ENCODE data around the gene HORMAD2.

HORMAD2 gene

GRCh38 chr22:30140414-30140813, 60.1 kb downstream of the HORMAD2 start:
- CTCF ChIA-PET: interaction anchor here (0.8 kb wide), 1 partner anchor 21 kb away, joined by 5 read pairs; no protein-coding TSS in a partner anchor

DNA sequence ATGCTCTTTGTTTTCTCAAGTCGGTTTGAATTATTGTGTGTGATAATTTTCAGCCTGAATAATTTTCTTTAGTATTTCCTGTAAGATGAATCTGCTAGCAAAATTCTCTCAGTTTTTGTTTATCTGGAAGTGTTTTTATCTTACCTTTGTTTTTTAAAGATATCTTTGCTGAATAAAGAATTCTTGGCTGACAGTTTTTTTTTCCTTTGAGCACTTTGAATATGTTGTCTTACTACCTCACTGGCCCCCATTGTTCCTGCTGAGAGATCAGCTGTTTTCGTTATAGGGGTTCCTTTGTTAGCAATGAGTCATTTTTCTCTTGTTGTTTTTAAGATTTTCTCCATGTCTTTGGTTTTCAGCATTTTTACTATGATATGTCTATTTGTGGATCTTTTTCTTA, 63.0 kb downstream of the HORMAD2 start:
- POLR2A ChIA-PET: no interaction called here
- no peak overlapping the region for H3K27ac ChIP-seq (ENCODE audit: extremely low read depth, low read depth, low read length)
- CTCF ChIA-PET: no interaction called here
- TF ChIP-seq ZBTB8A (tag by site-specific recombination; IDR thresholded peaks at IDR 0.05) (no peak), TRIM28 (IDR thresholded peaks at IDR 0.05; ENCODE audit: borderline replicate concordance, low read length) (peak; percentile 74), SETDB1 (IDR thresholded peaks at IDR 0.05; ENCODE audit: insufficient read length, low read length) (peak; percentile 99)
- no peaks in the 10 kb centered on the region for H3K4me1 ChIP-seq (ENCODE audit: control insufficient read depth, insufficient read depth, low read length)
- H3K4me3 ChIP-seq (ENCODE audit: low read depth, low read length): no peak overlapping the region
- H3K36me3 ChIP-seq (ENCODE audit: control insufficient read depth in 2 of 2, insufficient read depth in 1 of 2, low read length in 2 of 2): no peaks in the 10 kb centered on the region
- no peaks in the 10 kb centered on the region for H3K9me3 ChIP-seq (ENCODE audit: control insufficient read depth, insufficient read depth, low read depth, low read length)

More at GRCh38 chr22:30140414-30140813, 60.1 kb downstream of the HORMAD2 start:
- POLR2A ChIA-PET: no interaction called here
- Histone ChIP-seq H3K4me1 (ENCODE audit: control insufficient read depth, insufficient read depth, low read length) (no peaks in the 10 kb centered on the region), H3K4me3 (ENCODE audit: low read depth, low read length) (no peak overlapping the region), H3K27ac (ENCODE audit: extremely low read depth, low read depth, low read length) (no peak overlapping the region), H3K36me3 (ENCODE audit: control insufficient read depth in 2 of 2, insufficient read depth in 1 of 2, low read length in 2 of 2) (no peaks in the 10 kb centered on the region), H3K9me3 (ENCODE audit: control insufficient read depth, insufficient read depth, low read depth, low read length) (no peaks in the 10 kb centered on the region)
- TF ChIP-seq GLIS2 (tag by site-specific recombination; IDR thresholded peaks at IDR 0.05): no peak
- no peak for TF ChIP-seq ZNF416 (tag by site-specific recombination; IDR thresholded peaks at IDR 0.05)
- TF ChIP-seq ZNF558 (tag by site-specific recombination; IDR thresholded peaks at IDR 0.05): no peak
- TF ChIP-seq SCRT1 (tag by site-specific recombination; IDR thresholded peaks at IDR 0.05; ENCODE audit: borderline replicate concordance): no peak

DNA sequence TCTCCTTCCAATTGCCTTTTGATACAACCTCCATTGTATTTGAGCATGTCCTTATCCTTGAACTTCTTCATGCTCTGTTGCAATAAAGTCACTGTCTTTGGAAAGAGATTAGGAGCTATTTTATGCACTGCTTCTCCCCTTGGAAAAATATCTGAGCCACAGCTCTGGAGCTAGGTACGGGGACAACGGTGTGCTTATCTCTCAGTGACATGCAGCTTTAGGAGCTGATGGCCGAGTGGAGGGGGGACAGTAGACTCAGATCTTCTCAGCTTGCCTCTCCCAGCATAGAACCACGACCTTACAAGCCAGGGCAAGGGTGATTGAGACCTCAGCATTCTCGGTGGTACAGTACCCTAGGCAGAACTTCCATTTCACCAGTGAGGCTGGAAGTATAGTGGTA, 64.1 kb downstream of the HORMAD2 start:
- no peaks in the 10 kb centered on the region for H3K4me1 ChIP-seq (ENCODE audit: control insufficient read depth, insufficient read depth, low read length)
- ChIA-PET POLR2A (no interaction called here), CTCF (interaction anchor here (0.7 to 1.9 kb wide), 2 partner anchors 36 to 111 kb away, joined by 4 to 8 read pairs; no protein-coding TSS in a partner anchor)
- H3K9me3 ChIP-seq (ENCODE audit: control insufficient read depth, insufficient read depth, low read depth, low read length): no peaks in the 10 kb centered on the region
- H3K27ac ChIP-seq (ENCODE audit: extremely low read depth, low read depth, low read length): no peak overlapping the region
- TF ChIP-seq ZNF221 (tag by site-specific recombination; IDR thresholded peaks at IDR 0.05; ENCODE audit: borderline replicate concordance) (no peak), ZNF791 (tag by site-specific recombination; IDR thresholded peaks at IDR 0.05) (no peak), FEZF1 (tag by site-specific recombination; IDR thresholded peaks at IDR 0.05) (no peak), ZNF184 (tag by site-specific recombination; IDR thresholded peaks at IDR 0.05) (no peak), BCL6B (tag by site-specific recombination; IDR thresholded peaks at IDR 0.05) (no peak), ZNF19 (tag by site-specific recombination; IDR thresholded peaks at IDR 0.05; ENCODE audit: low read depth) (no peak), ZNF280C (tag by site-specific recombination; IDR thresholded peaks at IDR 0.05) (no peak), ZNF155 (tag by site-specific recombination; IDR thresholded peaks at IDR 0.05) (no peak), KLF16 (tag by site-specific recombination; IDR thresholded peaks at IDR 0.05) (no peak), ZIC2 (tag by site-specific recombination; IDR thresholded peaks at IDR 0.05) (no peak), SETDB1 (IDR thresholded peaks at IDR 0.05; ENCODE audit: insufficient read length, low read length) (no peak), ZXDB (tag by site-specific recombination; IDR thresholded peaks at IDR 0.05) (no peak), ZNF362 (tag by site-specific recombination; IDR thresholded peaks at IDR 0.05) (no peak), ZNF280D (tag by site-specific recombination; IDR thresholded peaks at IDR 0.05) (no peak), ZNF114 (tag by site-specific recombination; IDR thresholded peaks at IDR 0.05) (no peak), HOXC10 (CRISPR knock-in tag; IDR thresholded peaks at IDR 0.05) (no peak)
- H3K36me3 ChIP-seq (ENCODE audit: control insufficient read depth in 2 of 2, insufficient read depth in 1 of 2, low read length in 2 of 2): no peaks in the 10 kb centered on the region
- no peak overlapping the region for H3K4me3 ChIP-seq (ENCODE audit: low read depth, low read length)
